HepG2 (cell line): ENCODE data around the gene TAF1D. TPM values are rescaled to one million over a fixed set of nuclear protein-coding genes. Genes with fewer than 3 reads are reported as not detected.
A peak's percentile ranks its signal among the peaks of the same experiment; 100 is the strongest.

ENCODE experiments used
- FLYWCH1 ChIP-seq: sonication (generic); formaldehyde crosslinking; IDR thresholded peaks from 2 replicates; pipeline ENCODE4 v1.8.1; 2023; ENCODE audit warnings: mild to moderate bottlenecking, missing genetic modification reagents
- FOSL2 ChIP-seq: sonication (generic); formaldehyde crosslinking; IDR thresholded peaks from 2 replicates; pipeline ENCODE4 v1.4.0; 2020; ENCODE audit warnings: missing genetic modification reagents
- GATA4 ChIP-seq: sonication (generic); IDR thresholded peaks from 2 replicates; pipeline ENCODE4 v1.6.1; 2016; ENCODE audit warnings: antibody characterized with exemption, low read depth, borderline replicate concordance
- MXI1 ChIP-seq: IDR thresholded peaks from 3 replicates; pipeline ENCODE4 v1.6.1; 2012; ENCODE audit warnings: low read depth, low read length, inconsistent platforms, borderline replicate concordance
- PITX1 ChIP-seq: sonication (generic); formaldehyde crosslinking; IDR thresholded peaks from 2 replicates; pipeline ENCODE4 v1.5.1; 2020; ENCODE audit warnings: mild to moderate bottlenecking, missing genetic modification reagents
- RELA ChIP-seq: sonication (generic); formaldehyde crosslinking; IDR thresholded peaks from 2 replicates; pipeline ENCODE4 v1.4.0; 2020; ENCODE audit warnings: missing genetic modification reagents
- TAF15 ChIP-seq: fragments of 200-400 bp; formaldehyde crosslinking; IDR thresholded peaks from one replicate; pipeline ENCODE4 v1.6.1; 2018; ENCODE audit warnings: mild to moderate bottlenecking, low read depth, low read length; ENCODE audit not compliant: poor library complexity, severe bottlenecking
- TEAD3 ChIP-seq: optimal IDR thresholded peaks from 2 replicates; pipeline ENCODE3; 2016; ENCODE audit warnings: borderline replicate concordance
- THAP8 ChIP-seq: sonication (generic); formaldehyde crosslinking; IDR thresholded peaks from 2 replicates; pipeline ENCODE4 v1.5.1; 2020; ENCODE audit warnings: missing genetic modification reagents, mild to moderate bottlenecking, borderline replicate concordance
- ZBTB46 ChIP-seq: sonication (generic); formaldehyde crosslinking; IDR thresholded peaks from 2 replicates; pipeline ENCODE4 v1.4.0; 2020; ENCODE audit warnings: mild to moderate bottlenecking, missing genetic modification reagents, borderline replicate concordance
- ZEB1 ChIP-seq: IDR thresholded peaks from 2 replicates; pipeline ENCODE4 v1.6.1; 2012; ENCODE audit warnings: mild to moderate bottlenecking, low read depth, inconsistent platforms; ENCODE audit not compliant: insufficient replicate concordance
- ZNF557 ChIP-seq: sonication (generic); formaldehyde crosslinking; IDR thresholded peaks from 2 replicates; pipeline ENCODE4 v1.4.0; 2020; ENCODE audit warnings: missing genetic modification reagents
- ZNF784 ChIP-seq: sonication (generic); formaldehyde crosslinking; IDR thresholded peaks from 2 replicates; pipeline ENCODE4 v1.5.1; 2020; ENCODE audit warnings: missing genetic modification reagents, mild to moderate bottlenecking, borderline replicate concordance
- polyA plus RNA-seq, 8 experiments: library from polyadenylated mRNA; depleted of rRNA in 3 of 8; stranded (reverse) in 7 of 8; unstranded in 1 of 8; fragments of >200 nt; fragmentation: Illumina TruSeq in 4 of 8; extraction: Trizol in 4 of 8; gene quantifications; 2 replicates each; pipeline versions ENCODE4 v1.2.1 to v1.2.3, GENCODE V29; 2011 to 2016; ENCODE audit warnings: low read depth in 4 of 8, missing spikeins in 1 of 8, mixed read lengths in 1 of 8; ENCODE audit not compliant: insufficient read depth in 1 of 8
- total RNA-seq, 5 experiments: library from RNA; depleted of rRNA; stranded (reverse); fragments of >200 nt; fragmentation: Illumina TruSeq; extraction: Trizol; gene quantifications; 2 replicates each; pipeline ENCODE4 v1.2.3, GENCODE V29; 2016; ENCODE audit warnings: low read depth in 1 of 5
- TF ChIP-seq, protein P1 (sequence below): sonication (generic); formaldehyde crosslinking; IDR thresholded peaks from 2 replicates; pipeline ENCODE4 v1.4.0; 2020; ENCODE audit warnings: low read depth, missing genetic modification reagents
- TF ChIP-seq, protein P2 (sequence below): sonication (generic); formaldehyde crosslinking; IDR thresholded peaks from 2 replicates; pipeline ENCODE4 v1.8.0; 2022; ENCODE audit warnings: missing genetic modification reagents, mild to moderate bottlenecking, inconsistent platforms, borderline replicate concordance
- TF ChIP-seq, protein P3 (sequence below): sonication (generic); formaldehyde crosslinking; IDR thresholded peaks from 2 replicates; pipeline ENCODE4 v1.9.0; 2021; ENCODE audit warnings: missing genetic modification reagents, borderline replicate concordance
- TF ChIP-seq, protein P4 (sequence below): sonication (generic); formaldehyde crosslinking; IDR thresholded peaks from 2 replicates; pipeline ENCODE4 v1.8.1; 2023; ENCODE audit warnings: mild to moderate bottlenecking, missing genetic modification reagents

TAF1D gene
- total and polyA plus RNA-seq, 2 of the 13 experiments (the other 11 are each of a cell fraction or from before 2014, with no cell fraction given): 132 to 207 TPM

DNA sequence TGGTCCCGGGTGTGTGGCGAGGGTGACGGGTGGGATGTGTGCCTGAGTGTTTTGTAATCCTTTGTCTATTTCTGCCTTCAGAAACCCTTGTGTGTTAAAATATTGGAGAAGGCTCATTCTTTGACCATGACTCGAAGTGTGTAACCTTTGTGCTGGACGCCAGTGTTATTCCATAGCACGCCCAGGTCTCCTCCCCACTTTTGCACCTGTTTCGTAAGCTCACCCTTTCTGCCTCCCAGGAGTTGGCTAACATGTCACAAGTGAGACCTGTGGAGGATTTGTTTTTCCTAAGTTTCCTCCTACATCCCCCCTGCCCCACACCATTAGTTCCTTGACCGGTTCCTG lies 559 bp upstream of the TAF1D start (continued):
- TF ChIP-seq ZBTB46 (CRISPR knock-in tag) (no peak), TEAD3 (CRISPR knock-in tag) (peak; percentile 3), THAP8 (no peak), RELA (CRISPR knock-in tag) (no peak), GATA4 (no peak), FLYWCH1 (peak; percentile 63; the same call in 1 of the 2 replicates), FOSL2 (CRISPR knock-in tag) (peak; percentile 73), TAF15 (no peak), ZNF557 (CRISPR knock-in tag) (0 out of 2 replicates have a peak, but pooled peaks have one; percentile 76), ZNF784 (CRISPR knock-in tag) (no peak), MXI1 (no peak), PITX1 (no peak), ZEB1 (no peak)
- TF ChIP-seq, protein P1, sequence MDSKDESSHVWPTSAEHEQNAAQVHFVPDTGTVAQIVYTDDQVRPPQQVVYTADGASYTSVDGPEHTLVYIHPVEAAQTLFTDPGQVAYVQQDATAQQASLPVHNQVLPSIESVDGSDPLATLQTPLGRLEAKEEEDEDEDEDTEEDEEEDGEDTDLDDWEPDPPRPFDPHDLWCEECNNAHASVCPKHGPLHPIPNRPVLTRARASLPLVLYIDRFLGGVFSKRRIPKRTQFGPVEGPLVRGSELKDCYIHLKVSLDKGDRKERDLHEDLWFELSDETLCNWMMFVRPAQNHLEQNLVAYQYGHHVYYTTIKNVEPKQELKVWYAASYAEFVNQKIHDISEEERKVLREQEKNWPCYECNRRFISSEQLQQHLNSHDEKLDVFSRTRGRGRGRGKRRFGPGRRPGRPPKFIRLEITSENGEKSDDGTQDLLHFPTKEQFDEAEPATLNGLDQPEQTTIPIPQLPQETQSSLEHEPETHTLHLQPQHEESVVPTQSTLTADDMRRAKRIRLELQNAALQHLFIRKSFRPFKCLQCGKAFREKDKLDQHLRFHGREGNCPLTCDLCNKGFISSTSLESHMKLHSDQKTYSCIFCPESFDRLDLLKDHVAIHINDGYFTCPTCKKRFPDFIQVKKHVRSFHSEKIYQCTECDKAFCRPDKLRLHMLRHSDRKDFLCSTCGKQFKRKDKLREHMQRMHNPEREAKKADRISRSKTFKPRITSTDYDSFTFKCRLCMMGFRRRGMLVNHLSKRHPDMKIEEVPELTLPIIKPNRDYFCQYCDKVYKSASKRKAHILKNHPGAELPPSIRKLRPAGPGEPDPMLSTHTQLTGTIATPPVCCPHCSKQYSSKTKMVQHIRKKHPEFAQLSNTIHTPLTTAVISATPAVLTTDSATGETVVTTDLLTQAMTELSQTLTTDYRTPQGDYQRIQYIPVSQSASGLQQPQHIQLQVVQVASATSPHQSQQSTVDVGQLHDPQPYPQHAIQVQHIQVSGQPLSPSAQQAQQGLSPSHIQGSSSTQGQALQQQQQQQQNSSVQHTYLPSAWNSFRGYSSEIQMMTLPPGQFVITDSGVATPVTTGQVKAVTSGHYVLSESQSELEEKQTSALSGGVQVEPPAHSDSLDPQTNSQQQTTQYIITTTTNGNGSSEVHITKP (CRISPR knock-in tag): 0 out of 2 replicates have a peak, but pooled peaks have one; percentile 26
- TF ChIP-seq, protein P2, sequence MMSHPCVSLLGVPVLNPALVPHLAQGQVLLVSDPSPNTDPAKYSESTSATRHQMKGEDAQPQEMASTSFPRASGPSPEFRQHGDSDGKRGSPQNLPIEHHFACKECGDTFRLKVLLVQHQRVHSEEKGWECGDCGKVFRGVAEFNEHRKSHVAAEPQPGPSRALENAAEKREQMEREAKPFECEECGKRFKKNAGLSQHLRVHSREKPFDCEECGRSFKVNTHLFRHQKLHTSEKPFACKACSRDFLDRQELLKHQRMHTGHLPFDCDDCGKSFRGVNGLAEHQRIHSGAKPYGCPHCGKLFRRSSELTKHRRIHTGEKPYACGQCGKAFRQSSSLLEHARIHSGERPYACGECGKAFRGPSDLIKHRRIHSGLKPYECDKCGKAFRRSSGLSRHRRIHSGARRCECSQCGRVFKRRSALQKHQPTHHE (CRISPR knock-in tag): no peak
- TF ChIP-seq, protein P3, sequence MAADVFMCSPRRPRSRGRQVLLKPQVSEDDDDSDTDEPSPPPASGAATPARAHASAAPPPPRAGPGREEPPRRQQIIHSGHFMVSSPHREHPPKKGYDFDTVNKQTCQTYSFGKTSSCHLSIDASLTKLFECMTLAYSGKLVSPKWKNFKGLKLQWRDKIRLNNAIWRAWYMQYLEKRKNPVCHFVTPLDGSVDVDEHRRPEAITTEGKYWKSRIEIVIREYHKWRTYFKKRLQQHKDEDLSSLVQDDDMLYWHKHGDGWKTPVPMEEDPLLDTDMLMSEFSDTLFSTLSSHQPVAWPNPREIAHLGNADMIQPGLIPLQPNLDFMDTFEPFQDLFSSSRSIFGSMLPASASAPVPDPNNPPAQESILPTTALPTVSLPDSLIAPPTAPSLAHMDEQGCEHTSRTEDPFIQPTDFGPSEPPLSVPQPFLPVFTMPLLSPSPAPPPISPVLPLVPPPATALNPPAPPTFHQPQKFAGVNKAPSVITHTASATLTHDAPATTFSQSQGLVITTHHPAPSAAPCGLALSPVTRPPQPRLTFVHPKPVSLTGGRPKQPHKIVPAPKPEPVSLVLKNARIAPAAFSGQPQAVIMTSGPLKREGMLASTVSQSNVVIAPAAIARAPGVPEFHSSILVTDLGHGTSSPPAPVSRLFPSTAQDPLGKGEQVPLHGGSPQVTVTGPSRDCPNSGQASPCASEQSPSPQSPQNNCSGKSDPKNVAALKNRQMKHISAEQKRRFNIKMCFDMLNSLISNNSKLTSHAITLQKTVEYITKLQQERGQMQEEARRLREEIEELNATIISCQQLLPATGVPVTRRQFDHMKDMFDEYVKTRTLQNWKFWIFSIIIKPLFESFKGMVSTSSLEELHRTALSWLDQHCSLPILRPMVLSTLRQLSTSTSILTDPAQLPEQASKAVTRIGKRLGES: no peak
- TF ChIP-seq, protein P4, sequence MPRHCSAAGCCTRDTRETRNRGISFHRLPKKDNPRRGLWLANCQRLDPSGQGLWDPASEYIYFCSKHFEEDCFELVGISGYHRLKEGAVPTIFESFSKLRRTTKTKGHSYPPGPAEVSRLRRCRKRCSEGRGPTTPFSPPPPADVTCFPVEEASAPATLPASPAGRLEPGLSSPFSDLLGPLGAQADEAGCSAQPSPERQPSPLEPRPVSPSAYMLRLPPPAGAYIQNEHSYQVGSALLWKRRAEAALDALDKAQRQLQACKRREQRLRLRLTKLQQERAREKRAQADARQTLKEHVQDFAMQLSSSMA (CRISPR knock-in tag): no peak
